Loucy (cell line): ENCODE data around the gene IL20RA.

Experiments
- EZH2phosphoT487 ChIP-seq: fragments of 200-600 bp; IDR thresholded peaks from 2 replicates; pipeline ENCODE4 v1.6.1; 2018; ENCODE audit warnings: antibody characterized with exemption, mild to moderate bottlenecking, moderate library complexity, borderline replicate concordance
- TF ChIP-seq, protein P1 (sequence below): fragments of 200-600 bp; sonication (generic); conservative IDR thresholded peaks from 2 replicates; pipeline ENCODE4 v1.5.1; 2014; ENCODE audit warnings: mild to moderate bottlenecking, antibody characterized with exemption, low read length

DNA sequence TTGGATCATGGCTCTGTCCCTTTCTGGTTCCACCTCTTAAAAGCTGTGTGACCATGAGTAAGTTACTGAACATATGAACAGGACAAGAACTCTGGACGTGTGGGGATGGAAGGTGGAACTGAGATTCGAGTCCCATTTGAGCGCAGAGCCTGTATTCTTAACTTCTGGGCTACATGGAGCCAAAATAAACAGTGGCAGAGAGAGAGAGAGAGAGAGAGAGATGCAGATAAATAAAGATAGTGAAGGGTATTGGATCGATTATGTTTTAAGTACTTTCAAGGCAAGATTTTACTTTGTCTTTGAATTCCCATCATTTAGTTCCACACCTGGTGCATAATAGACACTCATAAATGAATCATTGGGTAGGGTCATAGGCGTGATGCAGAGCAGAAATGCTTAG is 82.9 kb downstream of the IL20RA start:
- TF ChIP-seq, protein P1, sequence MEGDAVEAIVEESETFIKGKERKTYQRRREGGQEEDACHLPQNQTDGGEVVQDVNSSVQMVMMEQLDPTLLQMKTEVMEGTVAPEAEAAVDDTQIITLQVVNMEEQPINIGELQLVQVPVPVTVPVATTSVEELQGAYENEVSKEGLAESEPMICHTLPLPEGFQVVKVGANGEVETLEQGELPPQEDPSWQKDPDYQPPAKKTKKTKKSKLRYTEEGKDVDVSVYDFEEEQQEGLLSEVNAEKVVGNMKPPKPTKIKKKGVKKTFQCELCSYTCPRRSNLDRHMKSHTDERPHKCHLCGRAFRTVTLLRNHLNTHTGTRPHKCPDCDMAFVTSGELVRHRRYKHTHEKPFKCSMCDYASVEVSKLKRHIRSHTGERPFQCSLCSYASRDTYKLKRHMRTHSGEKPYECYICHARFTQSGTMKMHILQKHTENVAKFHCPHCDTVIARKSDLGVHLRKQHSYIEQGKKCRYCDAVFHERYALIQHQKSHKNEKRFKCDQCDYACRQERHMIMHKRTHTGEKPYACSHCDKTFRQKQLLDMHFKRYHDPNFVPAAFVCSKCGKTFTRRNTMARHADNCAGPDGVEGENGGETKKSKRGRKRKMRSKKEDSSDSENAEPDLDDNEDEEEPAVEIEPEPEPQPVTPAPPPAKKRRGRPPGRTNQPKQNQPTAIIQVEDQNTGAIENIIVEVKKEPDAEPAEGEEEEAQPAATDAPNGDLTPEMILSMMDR: no peak
- TF ChIP-seq EZH2phosphoT487: no peak
